Breast epithelium (tissue), 3 donors: ENCODE data around the gene TOP2B.

ENCODE experiments used
- CTCF ChIP-seq, 3 donors: fragments of 450-650 bp; IDR thresholded peaks; one replicate each; pipeline ENCODE4 v1.5.1; 2016 to 2017; ENCODE audit warnings: antibody characterized with exemption in 3 of 3, mild to moderate bottlenecking in 3 of 3, moderate library complexity in 3 of 3
- POLR2A ChIP-seq: fragments of 450-650 bp; IDR thresholded peaks from one replicate; pipeline ENCODE4 v1.6.1; 2016; ENCODE audit warnings: antibody characterized with exemption, mild to moderate bottlenecking, moderate library complexity
- POLR2AphosphoS5 ChIP-seq, 3 donors: sonication (generic); formaldehyde crosslinking; IDR thresholded peaks; one replicate each; pipeline ENCODE4 v1.6.1; 2017; ENCODE audit warnings: antibody characterized with exemption in 3 of 3

DNA sequence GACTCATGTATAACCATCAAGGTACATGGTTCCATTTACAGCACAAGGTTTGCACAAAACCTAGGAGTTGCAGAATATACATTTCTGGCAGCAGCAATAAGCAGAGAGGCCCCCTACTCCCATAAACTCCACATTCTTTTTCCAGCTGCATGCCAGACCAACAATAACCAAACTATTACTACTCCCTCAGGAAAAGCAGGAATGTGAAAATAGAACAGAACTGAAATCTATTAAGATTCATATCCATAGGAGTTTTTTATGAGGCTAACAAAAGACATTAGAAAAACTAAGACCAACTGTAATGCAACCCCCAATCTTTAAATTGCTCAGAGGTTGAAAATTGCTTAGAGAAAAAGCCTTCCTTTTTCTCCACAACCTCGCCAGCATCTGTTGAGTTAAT lies 27.6 kb upstream of the TOP2B start:
- no peak for TF ChIP-seq POLR2A
- no peak for TF ChIP-seq CTCF (IDR thresholded peaks at IDR 0.05)
- TF ChIP-seq POLR2AphosphoS5 (IDR thresholded peaks at IDR 0.05): no peak
